NT2/D1 (cell line): ENCODE results near the gene IL26.
A peak's percentile ranks its signal among the peaks of the same experiment; 100 is the strongest.

Experiments used
- DNase-seq: peaks from one replicate; pipeline ENCODE4 v3.0.0-alpha.2; 2011; ENCODE audit warnings: low read depth, low spot score
- H3K27me3 ChIP-seq: 2 replicates; pipeline ENCODE4 v1.6.0; 2011; ENCODE audit warnings: mild to moderate bottlenecking; ENCODE audit not compliant: insufficient read length, insufficient read depth
- H3K36me3 ChIP-seq: 2 replicates; pipeline ENCODE4 v1.6.1; 2011; ENCODE audit warnings: mild to moderate bottlenecking, low read length, mixed read lengths; ENCODE audit not compliant: insufficient read depth, insufficient read length
- H3K4me1 ChIP-seq: 2 replicates; pipeline ENCODE4 v1.5.1; 2011; ENCODE audit not compliant: insufficient read depth, insufficient read length
- H3K4me3 ChIP-seq: 2 replicates; pipeline ENCODE4 v1.5.1; 2011; ENCODE audit warnings: low read depth; ENCODE audit not compliant: insufficient read length
- H3K9ac ChIP-seq: 2 replicates; pipeline ENCODE4 v1.6.0; 2011; ENCODE audit warnings: low read depth; ENCODE audit not compliant: insufficient read length
- H3K9me3 ChIP-seq: 2 replicates; pipeline ENCODE4 v1.5.1; 2011; ENCODE audit warnings: mild to moderate bottlenecking, low read length; ENCODE audit not compliant: insufficient read depth
- SUZ12 ChIP-seq: IDR thresholded peaks from 2 replicates; pipeline ENCODE4 v1.6.1; 2011; ENCODE audit not compliant: insufficient read length, insufficient read depth; ENCODE audit errors: extremely low read depth
- YY1 ChIP-seq: IDR thresholded peaks from 2 replicates; pipeline ENCODE4 v1.6.1; 2011; ENCODE audit not compliant: insufficient read length, insufficient read depth
- ZNF274 ChIP-seq: IDR thresholded peaks from 2 replicates; pipeline ENCODE4 v1.6.1; 2011; ENCODE audit warnings: mild to moderate bottlenecking, low read depth, low read length

Gene IL26

DNA sequence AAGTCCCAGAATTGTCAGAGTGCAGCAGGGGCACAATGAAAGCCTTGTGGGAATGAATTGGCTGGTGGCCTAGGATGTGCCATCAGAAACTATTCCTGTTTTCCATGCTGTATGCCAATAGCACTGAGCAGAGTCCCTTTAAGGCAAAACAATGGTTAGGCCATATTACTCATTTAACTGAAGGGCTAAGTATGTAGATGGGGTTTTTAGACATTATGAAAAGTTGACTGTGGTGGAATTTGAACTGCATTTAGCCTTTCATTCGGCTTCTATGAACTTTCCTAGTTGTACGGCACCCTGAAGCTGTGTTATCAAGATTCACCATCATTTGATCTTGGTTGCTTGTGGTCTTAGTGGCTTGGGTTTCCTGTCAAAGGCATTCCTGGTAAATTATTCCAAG, 24.8 kb downstream of the IL26 start:
- Histone ChIP-seq H3K27me3 (no peaks in the 10 kb centered on the region), H3K9me3 (no peaks in the 10 kb centered on the region), H3K4me3 (no peak overlapping the region), H3K36me3 (no peaks in the 10 kb centered on the region), H3K4me1 (no peaks in the 10 kb centered on the region), H3K9ac (no peak overlapping the region)
- no peak for TF ChIP-seq ZNF274
- no peak for TF ChIP-seq YY1
- no peak for TF ChIP-seq SUZ12
- no peak for DNase-seq

DNA sequence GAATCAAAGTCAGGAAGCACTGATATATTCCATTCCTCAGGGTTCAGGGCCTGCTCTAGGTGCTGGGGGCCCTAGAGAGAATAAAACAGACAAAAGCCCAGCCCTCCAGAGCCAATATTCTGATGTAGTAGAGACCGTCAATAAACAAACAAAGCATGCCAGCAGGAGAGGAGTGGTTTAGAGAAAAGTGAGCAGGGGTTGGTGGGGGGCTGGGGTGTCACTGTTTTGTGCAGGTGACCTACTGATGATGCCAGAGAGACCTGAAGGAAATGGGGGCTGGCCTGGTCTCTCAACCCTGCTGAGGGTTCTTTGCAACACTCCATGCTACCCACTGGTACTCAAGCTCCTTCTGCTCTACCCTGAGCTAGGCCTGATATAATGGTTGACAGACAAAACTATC, 26.5 kb downstream of the IL26 start:
- TF ChIP-seq SUZ12 (no peak), YY1 (no peak), ZNF274 (no peak)
- H3K4me3 ChIP-seq, result no peak overlapping the region
- H3K9me3 ChIP-seq, result no peaks in the 10 kb centered on the region
- H3K4me1 ChIP-seq, result no peaks in the 10 kb centered on the region
- no peaks in the 10 kb centered on the region for H3K36me3 ChIP-seq
- peak; percentile 40 for DNase-seq
- no peak overlapping the region for H3K9ac ChIP-seq
- no peaks in the 10 kb centered on the region for H3K27me3 ChIP-seq

DNA sequence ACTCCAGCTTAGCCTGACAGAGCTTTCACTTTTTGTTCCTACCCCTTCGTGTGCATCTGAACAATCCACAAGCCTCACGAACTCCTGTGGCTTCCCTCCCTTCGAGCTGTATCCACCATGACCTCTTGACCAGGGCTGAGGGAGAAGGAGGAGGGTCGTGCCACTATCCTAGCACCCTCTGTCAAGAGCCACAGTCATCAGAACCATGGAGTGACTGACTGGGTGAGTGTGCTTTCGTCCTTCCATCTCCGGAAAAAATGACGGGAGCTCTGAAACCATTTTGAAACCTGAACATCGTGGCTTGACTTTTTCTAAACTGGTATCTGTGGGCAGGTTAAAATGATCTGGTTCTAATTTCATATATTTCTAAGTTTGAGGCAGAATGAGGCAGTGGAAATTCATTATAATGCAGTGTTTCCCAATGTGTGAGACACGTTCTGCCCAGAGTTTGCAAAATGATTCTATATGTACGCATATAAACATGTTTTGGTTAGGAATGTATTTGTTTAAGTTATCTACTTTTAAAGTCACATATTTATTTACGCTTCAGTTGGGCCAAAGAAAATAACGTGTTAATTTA, 27.0 kb downstream of the IL26 start:
- Histone ChIP-seq H3K4me3 (no peak overlapping the region), H3K9me3 (no peaks in the 10 kb centered on the region), H3K4me1 (no peaks in the 10 kb centered on the region), H3K27me3 (no peaks in the 10 kb centered on the region), H3K9ac (no peak overlapping the region), H3K36me3 (no peaks in the 10 kb centered on the region)
- no peak for DNase-seq
- TF ChIP-seq YY1, result no peak
- no peak for TF ChIP-seq SUZ12
- TF ChIP-seq ZNF274, result no peak

GRCh38 chr12:68190301-68190700, 35.3 kb downstream of the IL26 start:
- no peaks in the 10 kb centered on the region for H3K27me3 ChIP-seq
- no peaks in the 10 kb centered on the region for H3K36me3 ChIP-seq
- no peaks in the 10 kb centered on the region for H3K4me1 ChIP-seq
- no peak overlapping the region for H3K9ac ChIP-seq
- no peak overlapping the region for H3K4me3 ChIP-seq
- H3K9me3 ChIP-seq, result no peaks in the 10 kb centered on the region
- no peak for DNase-seq
- no peak for TF ChIP-seq SUZ12

- no peaks in the 10 kb centered on the region for H3K27me3 ChIP-seq
- no peaks in the 10 kb centered on the region for H3K9me3 ChIP-seq
- H3K4me3 ChIP-seq, result no peak overlapping the region
- no peak overlapping the region for H3K9ac ChIP-seq
- DNase-seq, result no peak
- H3K36me3 ChIP-seq, result no peaks in the 10 kb centered on the region
- TF ChIP-seq ZNF274 (no peak), YY1 (no peak), SUZ12 (no peak)
- H3K4me1 ChIP-seq, result no peaks in the 10 kb centered on the region
These were observed 35.8 kb downstream of the IL26 start for GRCh38 chr12:68189821-68190242.

- Histone ChIP-seq H3K9ac (no peak overlapping the region), H3K9me3 (no peaks in the 10 kb centered on the region), H3K27me3 (no peaks in the 10 kb centered on the region), H3K36me3 (no peaks in the 10 kb centered on the region), H3K4me1 (no peaks in the 10 kb centered on the region), H3K4me3 (no peak overlapping the region)
- no peak for DNase-seq
- TF ChIP-seq ZNF274 (no peak), YY1 (no peak), SUZ12 (no peak)
These were observed 40.0 kb downstream of the IL26 start for GRCh38 chr12:68185598-68185997.

DNA sequence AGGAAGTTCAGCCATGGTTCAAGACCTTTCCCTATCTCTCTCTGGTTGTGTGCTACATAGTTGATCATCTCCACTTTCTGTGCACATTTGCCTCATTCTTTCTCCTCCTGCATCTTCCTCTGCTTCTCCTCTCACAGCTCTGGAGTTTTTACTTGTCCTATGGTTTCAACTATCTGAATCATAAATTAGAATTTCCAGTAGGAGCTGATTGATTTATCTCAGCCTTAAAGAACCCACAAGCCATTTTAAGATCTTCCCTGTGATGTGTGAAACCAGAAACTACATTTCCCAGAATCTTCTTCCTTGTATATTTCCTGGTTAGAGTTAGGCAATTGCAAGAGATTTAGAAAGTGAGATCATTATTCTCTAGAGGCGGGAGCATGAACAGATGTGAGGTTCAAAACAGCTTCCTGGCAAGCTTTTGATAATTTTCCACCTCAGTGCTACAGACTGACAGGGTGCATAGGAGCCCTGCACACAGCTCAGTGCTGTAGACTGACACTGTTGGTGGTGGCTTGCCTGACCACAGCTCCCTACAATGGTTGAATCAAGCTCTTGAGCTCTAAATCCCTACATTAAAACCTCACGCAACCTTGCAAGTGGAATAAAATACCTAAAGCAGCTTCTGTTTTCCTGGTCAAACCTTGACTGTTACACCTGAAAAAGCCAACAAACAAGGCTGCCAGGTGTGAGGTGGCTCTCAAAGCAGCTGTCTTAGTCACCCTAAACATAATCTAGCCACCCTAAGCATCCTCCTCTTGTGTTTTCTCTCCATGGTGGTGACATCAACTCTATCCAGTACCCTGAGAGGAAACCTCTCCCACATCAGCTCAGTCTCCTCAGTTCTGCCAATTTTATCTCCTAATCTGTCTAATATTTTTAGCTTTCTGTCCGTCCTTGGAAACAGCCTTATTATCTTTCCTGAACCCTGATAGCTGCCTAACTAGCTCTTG, 44.5 kb downstream of the IL26 start:
- no peak overlapping the region for H3K4me3 ChIP-seq
- no peaks in the 10 kb centered on the region for H3K36me3 ChIP-seq
- TF ChIP-seq SUZ12, result no peak
- no peak for TF ChIP-seq ZNF274
- no peak for TF ChIP-seq YY1
- no peaks in the 10 kb centered on the region for H3K27me3 ChIP-seq
- H3K4me1 ChIP-seq, result no peaks in the 10 kb centered on the region
- H3K9me3 ChIP-seq, result no peaks in the 10 kb centered on the region
- no peak for DNase-seq
- no peak overlapping the region for H3K9ac ChIP-seq
